ENCODE data around the gene TGFBR3.

- TF ChIP-seq CTCF (conservative IDR thresholded peaks at IDR 0.05; ENCODE audit: low read depth, low read length) (no peak), EZH2 (IDR thresholded peaks at IDR 0.05; ENCODE audit: borderline replicate concordance, low read depth, low read length, poor library complexity, severe bottlenecking) (no peak)
Observed at GRCh38 chr1:91655912-91656449, 230.0 kb downstream of the TGFBR3 start.

Data from A673 (cell line).